DMS 273 treated with DMSO at 0.1 percent for 48 hours (cell line): ENCODE data around the gene ALCAM.
A peak's percentile ranks its signal among the peaks of the same experiment; 100 is the strongest.
"Not testable (repeated sequence)": the region's sequence is repeated elsewhere in the genome, so short reads cannot be mapped to it uniquely, and the experiment has no call there.

Experiments used
- DNase-seq: peaks from one replicate; lab custom pipeline; 2025; lab: John Stamatoyannopoulos, UW

Gene ALCAM

DNA sequence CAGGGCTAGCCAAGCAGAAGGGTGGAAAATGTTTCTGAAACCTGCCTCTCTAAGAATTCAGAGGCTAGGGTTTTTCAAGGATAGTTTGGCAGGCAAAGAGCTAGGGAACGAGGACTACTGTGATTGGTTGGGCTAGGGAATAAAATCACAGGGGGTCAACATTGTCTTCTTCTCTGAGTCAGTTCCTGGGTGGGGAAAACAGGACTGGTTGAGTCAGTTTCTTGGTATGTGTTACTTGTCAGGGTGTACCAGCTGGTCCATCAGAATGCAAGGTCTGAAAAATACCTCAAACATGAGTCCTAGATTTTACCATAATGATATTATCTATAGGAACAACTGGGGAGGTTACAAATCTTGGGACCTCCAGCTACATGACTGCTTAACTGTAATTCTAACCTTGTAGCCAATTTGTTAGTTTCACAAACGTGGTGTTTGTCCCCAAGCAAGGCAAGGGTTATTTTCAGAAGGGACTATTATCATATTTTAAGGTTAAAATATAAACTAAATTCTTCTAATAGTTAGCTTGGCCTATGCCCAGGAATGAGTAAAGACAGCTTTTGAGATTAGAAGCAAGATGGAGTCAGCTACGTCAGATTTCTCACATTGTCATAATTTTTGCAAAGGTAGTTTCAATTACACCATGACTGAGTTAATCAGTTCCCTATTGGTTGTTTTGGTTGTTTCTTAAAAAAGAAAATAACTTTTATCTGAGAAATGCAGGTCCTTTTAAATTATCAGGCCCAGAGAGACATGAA lies 231.5 kb downstream of the ALCAM start:
- no peak for DNase-seq

DNA sequence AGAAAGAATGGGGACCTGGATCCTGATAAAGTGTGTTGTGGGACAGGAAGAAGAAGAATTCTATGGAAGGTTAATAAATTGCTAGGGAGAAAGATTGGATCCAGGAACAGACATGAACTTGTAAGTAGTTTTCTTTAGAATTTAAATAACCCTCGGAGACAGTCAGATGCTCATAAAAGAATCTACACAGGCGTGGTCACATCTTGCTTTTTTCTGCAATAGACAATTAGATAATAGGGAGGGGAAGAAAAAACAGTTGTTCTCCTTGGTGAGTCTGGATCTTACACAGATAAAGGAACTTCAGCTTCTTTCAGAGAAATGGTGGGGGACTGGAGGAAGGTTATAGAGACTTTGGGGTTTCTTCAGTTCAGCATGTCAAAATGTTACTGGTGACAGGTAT lies 232.6 kb downstream of the ALCAM start:
- DNase-seq: no peak

DNA sequence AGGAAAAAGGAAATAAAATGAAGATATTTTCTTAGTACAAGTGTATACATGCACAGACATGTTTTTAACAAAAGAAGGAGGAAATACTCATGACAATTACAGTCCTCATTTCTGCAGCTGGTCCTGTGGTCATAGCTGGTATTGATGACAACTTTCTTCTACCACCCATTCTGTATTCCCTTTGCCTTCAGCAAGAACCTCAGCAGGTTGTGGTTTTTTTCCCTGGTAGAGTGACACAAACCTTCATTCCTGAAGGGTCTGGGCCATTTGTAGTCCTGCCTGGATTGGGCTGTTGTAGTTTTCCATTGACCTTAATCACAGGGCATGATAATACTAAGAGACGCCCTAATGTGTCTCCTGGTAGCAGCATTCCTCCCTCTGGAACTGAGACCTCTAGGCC lies 235.0 kb downstream of the ALCAM start:
- not testable (repeated sequence) for DNase-seq

DNA sequence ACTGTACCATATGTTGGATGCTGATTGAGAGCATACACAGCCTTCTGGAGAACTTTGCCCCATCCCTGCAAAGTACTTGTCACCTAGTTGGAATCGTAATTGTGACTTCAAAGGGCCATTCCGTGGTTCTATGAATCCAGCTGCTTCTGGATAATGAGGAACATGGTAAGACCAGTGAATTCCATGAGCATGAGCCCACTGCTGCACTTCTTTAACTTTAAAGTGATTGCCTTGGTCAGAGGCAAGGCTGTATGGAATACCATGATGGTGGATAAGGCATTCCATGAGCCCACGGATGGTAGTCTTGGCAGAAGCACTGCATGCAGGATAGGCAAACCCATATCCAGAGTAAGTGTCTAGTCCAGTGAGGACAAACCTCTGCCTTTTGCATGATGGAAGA lies 235.6 kb downstream of the ALCAM start:
- DNase-seq: not testable (repeated sequence)

DNA sequence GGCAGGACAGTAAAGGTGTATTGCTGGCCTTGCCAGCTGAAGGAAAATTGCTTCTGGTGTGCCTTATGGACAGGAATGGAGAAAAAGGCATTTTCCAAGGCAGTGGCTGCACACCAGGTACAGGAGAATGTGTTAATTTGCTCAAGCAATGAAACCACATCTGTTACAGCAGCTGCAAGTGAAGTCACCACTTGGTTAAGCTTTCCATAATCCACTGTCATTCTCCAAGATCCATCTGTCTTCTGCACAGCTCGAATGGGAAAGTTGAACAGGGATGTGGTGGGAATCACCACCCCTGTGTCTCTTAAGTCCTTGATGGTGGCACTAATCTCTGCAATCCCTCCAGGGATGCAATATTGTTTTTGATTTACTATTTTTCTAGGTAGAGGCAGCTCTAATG lies 236.8 kb downstream of the ALCAM start:
- peak; percentile 64 for DNase-seq

DNA sequence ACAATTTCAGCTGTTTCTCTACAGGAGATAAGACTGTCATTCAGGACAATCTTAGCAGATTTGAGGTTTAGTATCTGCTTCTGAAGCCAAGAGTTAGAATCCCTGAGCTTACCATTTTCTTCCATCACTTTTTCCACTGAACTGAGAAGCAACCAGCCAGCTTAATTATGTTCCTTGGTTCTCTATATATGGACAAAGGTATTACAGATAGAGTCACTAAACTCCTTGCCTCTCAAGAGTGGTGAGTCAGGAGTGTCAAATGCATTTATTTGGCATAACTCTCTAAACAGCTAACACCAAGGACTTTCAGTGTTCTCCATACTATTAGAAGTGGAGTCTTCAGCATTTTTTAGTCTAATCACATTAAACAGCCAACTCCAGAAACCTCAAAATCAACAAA lies 239.3 kb downstream of the ALCAM start:
- no peak for DNase-seq

DNA sequence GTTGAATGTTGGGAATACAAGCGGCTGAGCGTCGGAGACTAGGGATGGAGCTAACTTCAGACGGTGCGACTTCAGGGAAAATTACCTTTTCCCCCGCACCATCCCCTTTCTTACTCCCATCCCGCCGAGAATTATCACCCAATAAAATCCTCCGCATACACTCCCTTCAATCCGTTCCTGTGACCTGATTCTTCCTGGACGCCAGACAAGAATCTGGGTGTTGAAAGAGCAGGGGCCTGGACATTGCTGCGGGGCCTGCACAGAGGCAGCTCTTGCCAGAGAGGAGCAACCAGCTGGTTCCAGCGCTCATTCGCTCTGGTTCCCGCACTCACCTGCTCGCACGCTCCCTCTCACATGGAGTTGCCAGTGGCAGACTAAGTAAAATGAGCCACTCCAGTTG lies 241.9 kb downstream of the ALCAM start:
- no peak for DNase-seq

DNA sequence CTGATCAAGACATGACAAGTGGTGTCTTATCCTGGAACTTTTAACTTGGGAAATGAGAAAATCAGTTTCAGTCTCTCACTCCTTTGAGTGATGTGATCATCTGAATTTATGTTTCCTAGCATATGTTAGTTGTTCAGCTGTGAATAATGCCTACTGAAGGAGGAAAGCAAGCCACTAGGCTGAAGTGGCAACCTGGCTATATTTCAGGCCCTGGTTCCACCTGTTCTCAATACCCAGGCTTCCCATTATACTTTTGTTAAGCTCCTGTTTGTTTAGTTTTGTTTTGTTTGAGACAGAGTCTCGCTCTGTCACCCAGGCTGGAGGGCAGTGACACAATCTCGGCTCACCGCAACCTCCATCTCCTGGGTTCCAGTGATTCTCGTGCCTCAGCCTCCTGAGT lies 243.8 kb downstream of the ALCAM start:
- no peak for DNase-seq

DNA sequence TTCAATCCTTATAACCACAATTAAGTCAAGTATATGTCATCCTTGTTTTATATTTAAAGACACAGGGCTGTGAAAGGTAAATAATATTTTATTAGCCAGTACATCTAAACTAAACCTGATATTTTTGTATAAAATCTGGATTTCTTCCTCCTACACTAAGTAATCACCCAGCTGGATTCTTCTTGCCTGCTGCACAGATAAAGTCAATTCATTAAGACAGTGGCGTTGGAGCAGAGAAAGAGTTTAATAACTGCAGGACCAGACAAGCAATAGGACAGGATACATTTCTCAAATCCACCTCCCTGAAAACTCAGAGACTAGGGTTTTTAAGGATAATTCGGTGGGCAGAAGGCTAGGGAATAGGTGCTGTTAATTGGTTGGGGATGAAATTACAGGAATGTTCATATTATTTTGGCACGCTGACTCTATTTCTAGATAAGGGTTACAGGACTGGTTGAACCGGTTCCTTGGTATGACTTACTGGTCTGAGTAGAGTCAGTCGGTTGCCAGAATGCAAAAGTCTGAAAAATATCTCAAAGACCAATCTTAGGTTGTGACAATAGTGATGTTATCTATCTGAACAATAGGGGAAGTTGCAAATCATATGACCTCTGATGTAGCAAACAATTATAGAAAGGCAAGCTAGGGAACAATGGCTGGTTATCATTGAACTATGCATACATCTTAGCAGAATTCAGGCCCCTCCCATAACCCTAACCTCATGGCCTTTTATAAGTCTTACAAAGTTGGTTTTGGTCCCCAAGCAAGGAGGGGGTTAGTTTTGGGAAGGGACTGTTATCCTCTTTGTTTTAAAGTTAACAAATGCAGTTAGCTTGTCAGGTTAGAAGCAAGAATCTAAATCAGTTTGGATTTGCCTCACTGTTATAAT lies 244.8 kb downstream of the ALCAM start:
- DNase-seq: no peak

DNA sequence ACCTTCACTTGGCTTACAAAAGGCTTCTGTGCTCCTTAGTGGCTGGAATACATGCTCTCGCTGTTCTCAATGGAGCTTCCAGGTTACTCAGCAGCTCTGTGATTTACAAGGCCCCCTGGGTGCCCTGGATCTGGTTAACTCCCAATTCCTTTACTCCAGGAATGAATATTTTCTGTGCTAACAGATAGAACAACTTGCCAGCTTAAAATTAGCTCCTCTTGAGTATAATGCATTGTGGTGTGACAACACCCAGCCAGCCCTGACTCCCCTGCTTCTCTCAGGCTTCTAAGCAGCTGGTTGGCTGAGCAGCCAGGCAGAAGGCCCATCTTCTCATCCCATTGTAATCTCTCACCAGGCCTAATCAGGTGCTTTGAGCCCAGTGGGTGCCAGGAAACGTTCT lies 246.4 kb downstream of the ALCAM start:
- DNase-seq: no peak

DNA sequence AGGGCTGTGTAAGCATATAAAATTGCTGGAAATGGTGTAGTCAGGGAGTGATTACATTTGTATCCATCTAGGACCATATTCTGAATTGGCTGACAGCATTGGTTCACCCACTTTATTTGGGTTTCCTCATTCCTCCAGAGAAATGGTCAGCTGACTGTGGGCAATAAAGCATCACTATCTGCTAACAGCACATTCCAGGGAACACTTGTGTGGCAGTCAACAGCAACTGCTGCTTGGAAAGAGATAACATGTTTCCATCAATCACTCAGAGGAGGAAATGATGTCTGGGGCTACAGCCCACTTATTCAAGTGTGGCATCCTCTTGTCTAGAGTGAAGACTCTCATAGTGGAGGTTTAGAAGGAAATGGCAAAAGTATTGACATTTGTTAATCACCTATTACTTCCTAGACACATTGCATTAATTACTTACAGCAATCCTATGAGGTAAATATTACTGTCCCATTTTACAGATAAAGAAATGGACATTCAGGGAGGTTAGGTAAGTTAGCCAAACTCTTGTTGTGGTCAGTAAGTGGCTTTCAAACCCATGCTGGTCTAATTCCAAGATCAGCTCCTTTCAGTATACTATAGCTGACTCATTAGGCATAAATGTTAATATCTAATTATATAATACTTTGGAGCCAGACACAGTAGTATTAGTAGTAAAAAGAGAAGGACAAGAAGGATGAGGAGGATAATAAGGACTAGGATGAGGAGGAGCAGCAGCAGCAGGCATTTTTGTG lies 247.8 kb downstream of the ALCAM start:
- DNase-seq: no peak

DNA sequence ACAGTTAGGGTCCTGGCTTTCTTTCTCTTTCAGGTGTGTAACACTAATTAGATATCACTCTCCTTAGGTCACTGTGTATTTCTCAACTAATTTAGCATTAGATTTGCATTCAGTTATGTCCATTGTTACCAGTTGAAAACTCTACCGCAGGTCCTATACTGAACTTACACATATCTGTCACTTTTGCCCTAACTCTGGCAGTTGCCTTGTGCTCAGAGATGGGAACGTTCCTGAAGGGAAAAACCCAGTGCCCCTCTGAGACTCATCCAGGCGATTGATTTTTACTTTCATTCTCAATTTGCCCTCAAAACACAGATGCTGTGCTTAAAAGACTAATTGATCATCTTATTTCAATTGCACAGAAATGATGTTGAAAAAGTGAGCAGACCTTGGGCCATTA lies 249.1 kb downstream of the ALCAM start:
- DNase-seq: no peak

DNA sequence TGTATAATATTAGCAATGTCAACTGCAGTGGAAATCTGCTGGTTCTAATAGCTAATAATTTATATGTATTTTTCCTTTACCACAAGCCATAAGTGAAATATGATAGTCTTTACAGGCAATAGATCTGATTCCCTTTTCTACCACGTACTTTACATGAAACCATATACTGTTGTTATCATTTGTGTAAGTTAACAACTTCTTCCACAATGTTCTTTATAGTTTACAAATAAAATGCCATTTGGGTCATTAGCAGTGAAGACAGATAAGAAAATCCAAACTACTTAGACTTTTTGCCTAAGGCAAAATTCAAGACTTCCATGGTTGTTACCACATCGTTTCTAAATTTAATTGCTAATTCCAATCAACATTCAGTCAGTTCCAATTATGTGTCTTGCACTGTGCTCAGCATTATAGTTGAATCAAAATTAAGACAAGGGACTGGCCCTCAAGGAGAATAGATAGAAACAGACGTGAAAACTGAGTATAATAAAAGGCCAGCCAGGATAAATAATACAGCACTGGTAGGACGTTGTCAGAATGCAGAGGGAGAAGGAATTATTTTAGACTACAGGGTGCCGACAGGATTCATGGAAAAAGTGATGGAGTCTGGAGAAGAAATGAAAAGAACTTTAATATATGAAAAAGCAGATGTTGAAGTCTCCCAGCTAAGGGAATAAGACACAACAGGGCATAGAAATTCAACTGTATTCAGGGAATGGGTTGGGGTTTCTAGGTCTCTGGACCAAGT lies 249.8 kb downstream of the ALCAM start:
- no peak for DNase-seq

DNA sequence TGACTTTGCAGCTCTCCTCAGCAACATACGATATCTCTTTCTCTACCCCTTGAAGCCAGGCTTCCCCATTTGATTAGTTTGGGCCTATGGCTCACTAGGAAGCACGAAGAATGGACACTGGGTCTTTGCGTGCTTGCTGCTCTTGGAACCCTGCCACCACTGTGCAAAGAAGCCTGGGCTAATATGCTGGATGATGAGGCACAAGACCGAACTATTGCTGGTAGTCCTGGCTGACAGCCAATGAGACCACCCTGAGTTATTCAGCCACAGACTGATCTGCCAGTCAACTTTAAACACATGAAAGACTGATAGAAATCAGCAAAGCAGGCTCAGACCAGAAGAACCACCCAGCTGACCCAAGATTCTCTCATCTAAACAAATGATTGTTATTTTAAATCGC lies 251.8 kb downstream of the ALCAM start:
- DNase-seq: no peak

DNA sequence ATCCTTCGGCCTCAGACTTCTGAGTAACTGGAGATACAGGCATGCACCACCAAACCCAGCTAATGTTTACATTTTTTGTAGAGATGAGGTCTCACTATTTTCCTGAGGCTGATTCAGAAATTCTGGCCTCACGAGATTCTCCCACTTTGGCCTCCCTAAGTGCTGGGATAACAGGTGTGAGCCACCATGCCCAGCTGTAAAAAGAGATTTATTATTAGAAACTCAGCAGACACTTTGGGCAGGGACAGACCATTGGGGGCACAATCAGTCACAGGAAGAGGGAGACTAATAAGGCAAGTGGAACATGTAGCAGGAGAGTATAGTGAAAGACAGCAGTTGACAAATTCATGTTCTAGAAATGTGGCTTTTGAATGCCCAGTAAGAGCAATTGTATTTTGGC lies 252.9 kb downstream of the ALCAM start:
- DNase-seq: no peak

DNA sequence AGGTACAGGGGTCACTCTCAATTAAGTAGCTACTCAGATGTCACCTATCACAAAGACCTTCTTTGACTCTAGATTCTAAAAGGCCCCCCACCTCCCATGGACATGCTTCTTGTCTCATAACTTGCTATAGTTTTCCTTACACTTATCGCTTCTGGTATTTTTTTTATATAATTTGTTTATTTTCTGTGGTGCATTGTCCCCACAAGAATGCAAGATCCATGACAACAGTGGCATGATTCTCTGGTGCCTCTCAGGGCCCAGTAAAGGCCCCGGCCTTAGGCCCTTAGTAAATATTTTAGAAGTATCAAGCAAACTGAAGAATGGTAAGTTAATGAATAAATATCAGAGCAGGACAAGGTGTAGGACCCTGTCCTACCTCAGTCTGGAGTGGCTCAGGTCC lies 253.5 kb downstream of the ALCAM start:
- DNase-seq: no peak

DNA sequence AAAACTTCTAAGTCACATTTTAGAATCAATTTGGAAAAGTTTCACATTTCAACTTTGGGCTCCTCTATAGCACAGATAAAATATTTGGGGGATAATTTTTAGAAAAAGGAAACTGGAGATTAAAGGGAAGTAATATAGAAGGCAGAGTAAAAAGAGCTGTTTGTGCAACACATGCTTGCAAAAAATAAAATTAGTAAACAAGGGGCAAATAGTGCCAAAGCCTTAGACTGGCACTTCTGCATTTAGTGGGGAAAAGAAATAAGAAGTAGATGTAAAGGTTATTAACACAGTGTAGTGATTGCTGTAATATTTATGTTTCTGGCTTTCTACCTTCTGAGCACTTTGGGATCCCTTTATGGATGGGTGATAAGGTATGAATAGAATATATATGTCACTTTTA lies 255.5 kb downstream of the ALCAM start:
- no peak for DNase-seq
